Cardiac muscle cell (in vitro differentiated cells and primary cell): ENCODE measurements around the gene DLL1. TPM values are rescaled to one million over a fixed set of nuclear protein-coding genes. Genes with fewer than 3 reads are reported as not detected.

ENCODE experiments used
- DNase-seq, 2 donors: peaks; one replicate each; pipeline versions ENCODE4 v3.0.0 to v3.0.0-alpha.2; 2010 to 2017; ENCODE audit warnings: low read depth in 1 of 2, low spot score in 1 of 2
- H3K27ac ChIP-seq: fragments of 200-600 bp; sonication (generic); 2 replicates; pipeline ENCODE4 v1.5.1; 2016
- H3K27me3 ChIP-seq: fragments of 200-600 bp; sonication (generic); 2 replicates; pipeline ENCODE4 v1.6.0; 2016; ENCODE audit warnings: control low read depth
- H3K36me3 ChIP-seq: fragments of 200-600 bp; sonication (generic); 2 replicates; pipeline ENCODE4 v1.5.1; 2016; ENCODE audit warnings: control low read depth
- H3K4me1 ChIP-seq: fragments of 200-600 bp; sonication (generic); 2 replicates; pipeline ENCODE4 v1.8.1; 2017; ENCODE audit warnings: low read depth, mild to moderate bottlenecking, mixed run types
- H3K4me3 ChIP-seq: fragments of 200-600 bp; sonication (generic); 2 replicates; pipeline ENCODE4 v1.5.1; 2016; ENCODE audit warnings: mild to moderate bottlenecking
- H3K9me3 ChIP-seq: fragments of 200-600 bp; sonication (generic); 2 replicates; pipeline ENCODE4 v1.5.1; 2017; ENCODE audit warnings: low read depth, mild to moderate bottlenecking, control low read depth
- CTCF ChIP-seq: IDR thresholded peaks from 2 replicates; pipeline ENCODE4 v1.5.1; 2012; ENCODE audit warnings: low read depth, mild to moderate bottlenecking, low read length
- polyA plus RNA-seq: library from polyadenylated mRNA; unstranded; fragments of >200 nt; fragmentation: Nextera tagmentation; extraction: Ambion mirVana; gene quantifications from 2 replicates; pipeline ENCODE4 v1.2.1, GENCODE V29; 2016
- total RNA-seq: library from RNA; depleted of rRNA; stranded (reverse); fragments of >200 nt; gene quantifications from 2 replicates; pipeline ENCODE4 v1.2.3, GENCODE V29; 2016

Gene DLL1
- total and polyA plus RNA-seq, 2 experiments from 2014 or later = 2.2 to 4.3 TPM

GRCh38 chr6:170238741-170239565 is 51.9 kb downstream of the DLL1 start:
- Histone ChIP-seq H3K4me3 (no peak overlapping the region), H3K36me3 (no peaks in the 10 kb centered on the region), H3K27me3 (no peaks in the 10 kb centered on the region), H3K9me3 (no peaks in the 10 kb centered on the region), H3K4me1 (peaks cover 4% of the 10 kb centered on the region), H3K27ac (no peak overlapping the region)
- TF ChIP-seq CTCF = no peak
- DNase-seq = no peak

GRCh38 chr6:170237999-170238740 is 52.7 kb downstream of the DLL1 start:
- no peak for DNase-seq
- no peak for TF ChIP-seq CTCF

GRCh38 chr6:170236131-170236836 is 54.6 kb downstream of the DLL1 start:
- no peak for DNase-seq
- H3K27me3 ChIP-seq = no peaks in the 10 kb centered on the region
- H3K36me3 ChIP-seq = no peaks in the 10 kb centered on the region
- H3K27ac ChIP-seq = no peak overlapping the region
- H3K9me3 ChIP-seq = no peaks in the 10 kb centered on the region
- TF ChIP-seq CTCF = no peak
- H3K4me3 ChIP-seq = no peak overlapping the region
- no peaks in the 10 kb centered on the region for H3K4me1 ChIP-seq

More at GRCh38 chr6:170237999-170238740, 52.7 kb downstream of the DLL1 start:
- Histone ChIP-seq H3K4me3 (no peak overlapping the region), H3K36me3 (no peaks in the 10 kb centered on the region), H3K9me3 (no peaks in the 10 kb centered on the region), H3K27ac (no peak overlapping the region), H3K4me1 (peaks cover under 1% of the 10 kb centered on the region), H3K27me3 (no peaks in the 10 kb centered on the region)

GRCh38 chr6:170235391-170236125 is 55.3 kb downstream of the DLL1 start:
- DNase-seq = no peak
- Histone ChIP-seq H3K27ac (no peak overlapping the region), H3K4me1 (no peaks in the 10 kb centered on the region), H3K36me3 (no peaks in the 10 kb centered on the region), H3K4me3 (no peak overlapping the region), H3K9me3 (no peaks in the 10 kb centered on the region), H3K27me3 (no peaks in the 10 kb centered on the region)
- no peak for TF ChIP-seq CTCF

GRCh38 chr6:170234419-170234818 is 56.5 kb downstream of the DLL1 start:
- no peak overlapping the region for H3K4me3 ChIP-seq
- no peaks in the 10 kb centered on the region for H3K9me3 ChIP-seq
- no peaks in the 10 kb centered on the region for H3K4me1 ChIP-seq
- H3K27me3 ChIP-seq = no peaks in the 10 kb centered on the region
- no peaks in the 10 kb centered on the region for H3K36me3 ChIP-seq
- TF ChIP-seq CTCF = no peak
- no peak for DNase-seq
- no peak overlapping the region for H3K27ac ChIP-seq
